HG03460 (cell line): ENCODE results near the gene BRD8.

Experiments
- ATAC-seq: cut with Tn5 transposase; IDR thresholded peaks from one replicate; pipeline ENCODE4 v1.9.1; 2021; ENCODE audit not compliant: unreplicated experiment

BRD8 gene

DNA sequence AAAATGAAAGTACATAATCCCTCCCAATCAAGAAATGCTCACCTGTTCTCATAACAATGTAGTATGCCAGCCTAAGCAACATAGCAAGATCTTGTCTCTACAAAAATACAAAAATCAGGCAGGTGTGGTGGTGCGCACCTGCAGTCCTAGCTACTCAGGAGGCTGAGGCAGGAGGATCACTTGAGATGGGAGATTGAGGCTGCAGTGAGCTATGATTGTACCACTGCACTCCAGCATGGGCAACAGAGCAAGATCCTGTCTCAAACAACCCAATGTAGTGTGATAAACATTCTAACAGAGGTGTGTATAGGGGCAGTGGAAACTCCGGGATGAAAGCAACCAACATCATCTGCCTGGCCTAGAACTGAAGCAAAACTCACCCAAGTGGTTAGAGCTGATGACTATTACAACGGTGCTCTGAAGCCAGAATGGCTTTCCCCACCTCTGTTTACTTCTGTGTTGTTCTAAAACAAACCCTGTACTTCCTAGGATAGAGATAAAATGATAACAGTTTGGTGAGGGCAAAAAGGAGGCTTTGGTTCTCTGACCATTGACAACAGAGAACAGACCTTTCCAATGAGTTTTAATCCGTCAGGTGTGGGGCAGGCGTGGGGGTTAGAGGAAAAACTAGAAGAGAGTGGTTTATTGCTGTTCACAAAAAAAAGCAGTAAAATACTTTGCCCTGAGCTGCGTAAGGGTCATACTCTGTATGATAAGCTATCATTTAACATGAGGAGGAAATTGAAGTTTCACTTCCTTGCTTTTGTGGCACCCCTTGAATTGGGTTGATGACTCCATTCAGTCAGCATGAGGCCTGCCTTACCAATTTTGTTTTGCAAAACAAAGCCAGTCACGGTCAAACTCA is 75.7 kb downstream of the BRD8 start:
- no peak for ATAC-seq

DNA sequence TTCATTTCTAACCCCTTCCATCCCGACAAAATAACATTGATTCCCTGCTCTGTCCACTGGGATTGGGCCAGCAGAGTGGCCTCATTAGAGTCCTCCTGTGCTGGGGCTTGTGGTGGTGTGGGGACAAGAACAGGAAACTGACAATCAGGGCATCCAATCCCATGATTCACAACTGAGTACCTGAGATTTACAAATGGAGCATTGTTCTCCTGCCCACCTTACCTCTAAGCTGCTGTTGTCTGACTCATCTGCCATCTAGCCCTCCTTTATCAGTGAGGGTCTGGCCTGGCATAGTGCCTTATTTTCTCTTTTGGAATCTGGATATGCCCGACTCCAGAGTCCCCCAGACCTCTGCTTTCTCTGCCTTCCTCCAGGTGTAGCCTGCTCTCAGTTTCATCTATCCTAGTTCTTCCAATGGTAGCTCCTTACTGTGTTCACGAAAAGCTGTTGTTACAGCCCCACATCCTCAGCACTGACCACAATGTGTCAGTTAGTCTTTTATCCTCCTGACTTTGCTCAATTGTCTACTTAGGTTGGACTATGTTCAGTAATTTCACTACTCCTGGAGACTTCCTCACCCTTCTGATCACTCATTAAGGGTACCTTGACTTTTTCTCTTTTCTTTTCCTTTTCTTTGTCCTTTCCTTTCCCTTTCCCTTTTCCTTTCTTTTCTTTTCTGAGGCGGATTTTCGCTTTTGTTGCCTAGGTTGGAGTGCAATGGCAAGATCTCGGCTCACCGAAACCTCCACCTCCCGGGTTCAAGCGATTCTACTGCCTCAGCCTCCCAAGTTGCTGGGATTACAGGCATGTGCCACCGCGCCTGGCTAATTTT is 81.2 kb downstream of the BRD8 start:
- no peak for ATAC-seq

- ATAC-seq: no peak
Measured at GRCh38 chr5:138096363-138096762, 82.1 kb downstream of the BRD8 start.

- ATAC-seq: no peak
Measured at GRCh38 chr5:138095100-138095907, 83.1 kb downstream of the BRD8 start.

GRCh38 chr5:138093036-138093435 is 85.4 kb downstream of the BRD8 start:
- ATAC-seq: no peak

- no peak for ATAC-seq
Measured at GRCh38 chr5:138092301-138092700, 86.1 kb downstream of the BRD8 start.

- no peak for ATAC-seq
Measured at GRCh38 chr5:138091685-138092084, 86.7 kb downstream of the BRD8 start.
